ENCODE measurements around the gene TMIGD2. TPM values are rescaled to one million over a fixed set of nuclear protein-coding genes. Genes with fewer than 3 reads are reported as not detected.

TMIGD2 gene
- total RNA-seq, 1 experiment from 2014 or later, result not detected

GRCh38 chr19:4322942-4323665 is 20.9 kb upstream of the TMIGD2 start:
- Histone ChIP-seq H3K36me3 (ENCODE audit: insufficient read depth, low read length, poor library complexity, severe bottlenecking) (no peaks in the 10 kb centered on the region), H3K4me3 (ENCODE audit: low read depth, low read length, poor library complexity, severe bottlenecking) (no peak overlapping the region), H3K4me1 (ENCODE audit: insufficient read depth, low read length, poor library complexity, severe bottlenecking) (peaks cover 11% of the 10 kb centered on the region), H3K27ac (ENCODE audit: low read depth, low read length, poor library complexity, severe bottlenecking) (no peak overlapping the region), H3K9me3 (ENCODE audit: low read depth, low read length, poor library complexity, severe bottlenecking) (no peaks in the 10 kb centered on the region), H3K27me3 (replicated peaks; ENCODE audit: insufficient read depth, low read depth, low read length, poor library complexity) (no peaks in the 10 kb centered on the region)
- ChIA-PET CTCF (interaction anchor here (1.0 kb wide), 1 partner anchor 56 kb away, joined by 4 read pairs; no protein-coding TSS in a partner anchor), POLR2A (ENCODE audit: low non-redundant PET) (interaction anchor here (0.5 kb wide), 1 partner anchor 49 kb away, joined by 7 read pairs; no protein-coding TSS in a partner anchor)
- intact Hi-C loops (cut with micrococcal nuclease; ENCODE audit: unreplicated experiment), result no loop called here
- TF ChIP-seq EZH2 (IDR thresholded peaks at IDR 0.05; ENCODE audit: borderline replicate concordance, low read depth, low read length, poor library complexity, severe bottlenecking), result no peak
- no peak for TF ChIP-seq CTCF (conservative IDR thresholded peaks at IDR 0.05; ENCODE audit: low read depth, low read length)
- BruUV-seq (replicated peaks), result no TSS peak
- no peak for DNase-seq (ENCODE audit: low spot score)

- no peak overlapping the region for H3K27ac ChIP-seq (ENCODE audit: low read depth, low read length, poor library complexity, severe bottlenecking)
- no peak for DNase-seq (ENCODE audit: low spot score)
- H3K9me3 ChIP-seq (ENCODE audit: low read depth, low read length, poor library complexity, severe bottlenecking), result no peaks in the 10 kb centered on the region
- CTCF ChIA-PET, result no interaction called here
- H3K36me3 ChIP-seq (ENCODE audit: insufficient read depth, low read length, poor library complexity, severe bottlenecking), result no peaks in the 10 kb centered on the region
- POLR2A ChIA-PET (ENCODE audit: low non-redundant PET), result no interaction called here
- H3K27me3 ChIP-seq (replicated peaks; ENCODE audit: insufficient read depth, low read depth, low read length, poor library complexity), result no peaks in the 10 kb centered on the region
- intact Hi-C loops (cut with micrococcal nuclease; ENCODE audit: unreplicated experiment), result no loop called here
- TF ChIP-seq EZH2 (IDR thresholded peaks at IDR 0.05; ENCODE audit: borderline replicate concordance, low read depth, low read length, poor library complexity, severe bottlenecking), result no peak
- no peak for TF ChIP-seq CTCF (conservative IDR thresholded peaks at IDR 0.05; ENCODE audit: low read depth, low read length)
- no peaks in the 10 kb centered on the region for H3K4me1 ChIP-seq (ENCODE audit: insufficient read depth, low read length, poor library complexity, severe bottlenecking)
- no TSS peak for BruUV-seq (replicated peaks)
- H3K4me3 ChIP-seq (ENCODE audit: low read depth, low read length, poor library complexity, severe bottlenecking), result no peak overlapping the region
Measured at GRCh38 chr19:4320419-4320818, 18.2 kb upstream of the TMIGD2 start.

GRCh38 chr19:4319067-4319718 is 17.0 kb upstream of the TMIGD2 start:
- Histone ChIP-seq H3K36me3 (ENCODE audit: insufficient read depth, low read length, poor library complexity, severe bottlenecking) (no peaks in the 10 kb centered on the region), H3K4me3 (ENCODE audit: low read depth, low read length, poor library complexity, severe bottlenecking) (no peak overlapping the region), H3K9me3 (ENCODE audit: low read depth, low read length, poor library complexity, severe bottlenecking) (no peaks in the 10 kb centered on the region), H3K27ac (ENCODE audit: low read depth, low read length, poor library complexity, severe bottlenecking) (no peak overlapping the region), H3K27me3 (replicated peaks; ENCODE audit: insufficient read depth, low read depth, low read length, poor library complexity) (no peaks in the 10 kb centered on the region), H3K4me1 (ENCODE audit: insufficient read depth, low read length, poor library complexity, severe bottlenecking) (no peaks in the 10 kb centered on the region)
- TF ChIP-seq EZH2 (IDR thresholded peaks at IDR 0.05; ENCODE audit: borderline replicate concordance, low read depth, low read length, poor library complexity, severe bottlenecking) (no peak), CTCF (conservative IDR thresholded peaks at IDR 0.05; ENCODE audit: low read depth, low read length) (no peak)
- no TSS peak for BruUV-seq (replicated peaks)
- intact Hi-C loops (cut with micrococcal nuclease; ENCODE audit: unreplicated experiment), result no loop called here
- ChIA-PET POLR2A (ENCODE audit: low non-redundant PET) (no interaction called here), CTCF (no interaction called here)
- no peak for DNase-seq (ENCODE audit: low spot score)
